PC-9 (cell line): Measurements from ENCODE around the gene GUCA2B. TPM values are rescaled to one million over a fixed set of nuclear protein-coding genes. Genes with fewer than 3 reads are reported as not detected.

Experiments
- BruUV-seq: library from RNA; stranded (reverse); fragments of 400-500 nt; replicated peaks from 2 replicates; lab custom pipeline; 2021; lab: Mats Ljungman, UMichigan
- CTCF ChIA-PET: fragments of 300-600 bp; sonication (Branson Sonifier 250); formaldehyde crosslinking; loops from one replicate; lab custom pipeline; 2022; ENCODE audit warnings: antibody characterized with exemption; lab: Charles Lee
- POLR2A ChIA-PET: fragments of 300-600 bp; sonication (Branson Sonifier 250); formaldehyde crosslinking; loops from one replicate; lab custom pipeline; 2022; ENCODE audit warnings: antibody characterized with exemption; ENCODE audit not compliant: unreplicated experiment; lab: Charles Lee
- DNase-seq, 2 experiments: peaks; one replicate each; pipeline versions ENCODE4 v3.0.0 to v3.0.0-alpha.2; 2015 to 2022; ENCODE audit warnings: mixed read lengths in 1 of 2
- H2AFZ ChIP-seq: fragments of 200-600 bp; sonication (generic); 2 replicates; pipeline ENCODE4 v1.8.1; 2017; ENCODE audit warnings: antibody characterized with exemption
- H3F3A ChIP-seq: fragments of 200-600 bp; sonication (generic); 2 replicates; pipeline ENCODE4 v1.8.1; 2017; ENCODE audit warnings: antibody characterized with exemption, mild to moderate bottlenecking, low read depth; ENCODE audit not compliant: insufficient read depth
- H3K27ac ChIP-seq: fragments of 200-600 bp; sonication (generic); 2 replicates; pipeline ENCODE4 v1.6.1; 2016; ENCODE audit warnings: mixed run types
- H3K27me3 ChIP-seq: fragments of 200-600 bp; sonication (generic); 2 replicates; pipeline ENCODE4 v1.6.1; 2016; ENCODE audit warnings: low read depth, mixed run types; ENCODE audit not compliant: insufficient read depth
- H3K36me3 ChIP-seq: fragments of 200-600 bp; sonication (generic); 2 replicates; pipeline ENCODE4 v1.6.1; 2016; ENCODE audit warnings: low read depth, mixed run types
- H3K4me1 ChIP-seq: fragments of 200-600 bp; sonication (generic); replicated peaks from 2 replicates; pipeline ENCODE4 v1.6.1; 2016; ENCODE audit warnings: mixed run types; ENCODE audit not compliant: insufficient read depth
- H3K4me2 ChIP-seq: fragments of 200-600 bp; sonication (generic); 2 replicates; pipeline ENCODE4 v1.6.1; 2017; ENCODE audit warnings: mixed run types
- H3K4me3 ChIP-seq: fragments of 200-600 bp; sonication (generic); 2 replicates; pipeline ENCODE4 v1.6.1; 2016; ENCODE audit warnings: mixed run types
- H3K79me2 ChIP-seq: fragments of 200-600 bp; sonication (generic); 2 replicates; pipeline ENCODE4 v1.6.1; 2017; ENCODE audit warnings: low read depth, mixed run types
- H3K9me2 ChIP-seq: fragments of 200-600 bp; sonication (generic); 2 replicates; pipeline ENCODE4 v1.8.1; 2017; ENCODE audit warnings: mild to moderate bottlenecking; ENCODE audit not compliant: insufficient read depth
- H3K9me3 ChIP-seq: fragments of 200-600 bp; sonication (generic); 2 replicates; pipeline ENCODE4 v1.8.1; 2016; ENCODE audit warnings: low read depth; ENCODE audit not compliant: insufficient read depth
- H4K20me1 ChIP-seq: fragments of 200-600 bp; sonication (generic); 2 replicates; pipeline ENCODE4 v1.8.1; 2017; ENCODE audit not compliant: insufficient read depth
- CTCF ChIP-seq: fragments of 200-600 bp; sonication (generic); conservative IDR thresholded peaks from 2 replicates; pipeline ENCODE4 v1.6.1; 2017; ENCODE audit warnings: mixed run types, antibody characterized with exemption, mild to moderate bottlenecking, moderate library complexity
- EZH2 ChIP-seq: fragments of 200-600 bp; sonication (generic); IDR thresholded peaks from 2 replicates; pipeline ENCODE4 v1.8.0; 2017; ENCODE audit warnings: antibody characterized with exemption, low read depth
- intact Hi-C: fragments of 100-400 bp; cut with micrococcal nuclease; formaldehyde crosslinking; loops from one replicate; pipeline ENCODE4 v1.10.0; 2022; ENCODE audit not compliant: unreplicated experiment
- total RNA-seq: library from RNA; stranded (reverse); gene quantifications from 2 replicates; pipeline ENCODE4 v1.2.3, GENCODE V29; 2021

The GUCA2B gene
- total RNA-seq, 1 experiment from 2014 or later: not detected

GRCh38 chr1:42167611-42168390, 14.6 kb downstream of the GUCA2B start:
- H3K27ac ChIP-seq: peak overlapping the region; percentile 49
- H3K9me2 ChIP-seq: no peaks in the 10 kb centered on the region
- H3K4me3 ChIP-seq: no peak overlapping the region
- TF ChIP-seq EZH2: no peak
- H3K4me1 ChIP-seq: peaks cover 64% of the 10 kb centered on the region
- intact Hi-C loops: loop anchor here (10.0 kb wide), 1 partner anchor 503 kb away; no protein-coding TSS in a partner anchor
- H3K36me3 ChIP-seq: no peaks in the 10 kb centered on the region
- peaks cover 27% of the 10 kb centered on the region for H3F3A ChIP-seq
- peak overlapping the region; percentile 39 for H3K4me2 ChIP-seq
- peak in 1 of 2 experiments; percentile 70 for DNase-seq
- no peaks in the 10 kb centered on the region for H3K79me2 ChIP-seq
- POLR2A ChIA-PET: interaction anchor here (0.5 kb wide), 1 partner anchor 705 kb away, joined by 24 read pairs; no protein-coding TSS in a partner anchor
- no peaks in the 10 kb centered on the region for H3K27me3 ChIP-seq
- CTCF ChIA-PET: no interaction called here
- no TSS peak for BruUV-seq
- H4K20me1 ChIP-seq: no peaks in the 10 kb centered on the region
- H3K9me3 ChIP-seq: no peaks in the 10 kb centered on the region
- no peak overlapping the region for H2AFZ ChIP-seq

- no peaks in the 10 kb centered on the region for H3K27me3 ChIP-seq
- POLR2A ChIA-PET: no interaction called here
- no peak overlapping the region for H2AFZ ChIP-seq
- H3K79me2 ChIP-seq: no peaks in the 10 kb centered on the region
- H3K9me2 ChIP-seq: no peaks in the 10 kb centered on the region
- BruUV-seq: no TSS peak
- H3K4me1 ChIP-seq: peaks cover 66% of the 10 kb centered on the region
- DNase-seq: no peak
- no peak overlapping the region for H3K4me3 ChIP-seq
- no peaks in the 10 kb centered on the region for H3K36me3 ChIP-seq
- H3F3A ChIP-seq: peaks cover 28% of the 10 kb centered on the region
- intact Hi-C loops: loop anchor here (10.0 kb wide), 1 partner anchor 504 kb away; no protein-coding TSS in a partner anchor
- TF ChIP-seq CTCF (no peak), EZH2 (no peak)
- peak overlapping the region; percentile 49 for H3K27ac ChIP-seq
- CTCF ChIA-PET: no interaction called here
- H3K4me2 ChIP-seq: peak overlapping the region; percentile 39; the same call in 1 of the 2 replicates
- H4K20me1 ChIP-seq: no peaks in the 10 kb centered on the region
- no peaks in the 10 kb centered on the region for H3K9me3 ChIP-seq
These were observed 15.1 kb downstream of the GUCA2B start for GRCh38 chr1:42168391-42168670.

GRCh38 chr1:42168763-42169162, 15.6 kb downstream of the GUCA2B start:
- peak overlapping the region; percentile 39; the same call in 1 of the 2 replicates for H3K4me2 ChIP-seq
- POLR2A ChIA-PET: no interaction called here
- CTCF ChIA-PET: no interaction called here
- no peaks in the 10 kb centered on the region for H3K79me2 ChIP-seq
- no peak overlapping the region for H3K4me3 ChIP-seq
- H4K20me1 ChIP-seq: no peaks in the 10 kb centered on the region
- DNase-seq: no peak
- H3K27me3 ChIP-seq: no peaks in the 10 kb centered on the region
- H3K4me1 ChIP-seq: peaks cover 71% of the 10 kb centered on the region
- BruUV-seq: no TSS peak
- no peaks in the 10 kb centered on the region for H3K9me3 ChIP-seq
- no peak overlapping the region for H2AFZ ChIP-seq
- H3K9me2 ChIP-seq: no peaks in the 10 kb centered on the region
- peak overlapping the region; percentile 49 for H3K27ac ChIP-seq
- H3F3A ChIP-seq: peaks cover 32% of the 10 kb centered on the region
- no peaks in the 10 kb centered on the region for H3K36me3 ChIP-seq
- intact Hi-C loops: loop anchor here (10.0 kb wide), 1 partner anchor 504 kb away; no protein-coding TSS in a partner anchor
- no peak for TF ChIP-seq EZH2
- TF ChIP-seq CTCF: no peak
